ENCODE results near the gene RAC2. TPM values are rescaled to one million over a fixed set of nuclear protein-coding genes. Genes with fewer than 3 reads are reported as not detected.

Gene RAC2
- total RNA-seq, 1 donor from 2014 or later, result 11.2 TPM

DNA sequence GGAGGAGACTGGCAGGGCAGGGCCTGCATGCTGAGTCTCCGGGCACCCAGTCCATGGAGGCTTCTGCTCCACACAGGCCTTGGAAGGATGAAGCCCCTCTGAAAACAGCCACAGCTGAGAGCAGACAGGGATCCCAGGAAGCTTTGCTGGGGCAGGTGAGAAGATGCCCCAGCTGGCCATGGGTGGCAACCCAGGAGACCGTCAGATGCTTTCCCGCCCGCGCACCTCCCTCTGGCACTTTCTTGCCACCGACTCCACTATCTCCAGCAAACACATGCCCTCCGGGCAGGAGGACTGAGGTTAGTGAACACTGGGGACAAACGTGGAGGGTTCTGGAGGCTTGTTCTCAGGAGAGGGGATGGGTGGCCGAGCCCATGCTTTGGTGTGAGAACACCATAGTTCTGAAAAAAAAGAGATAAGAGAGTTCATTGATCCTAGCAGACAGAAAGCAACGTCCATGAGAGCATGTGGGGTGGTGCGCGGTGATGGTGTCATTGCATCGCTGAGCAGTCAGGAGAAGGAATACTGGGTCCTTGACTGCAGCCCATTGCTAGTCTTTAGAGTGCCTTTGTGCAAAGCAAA is 58.3 kb downstream of the RAC2 start:
- DNase-seq, result no peak

DNA sequence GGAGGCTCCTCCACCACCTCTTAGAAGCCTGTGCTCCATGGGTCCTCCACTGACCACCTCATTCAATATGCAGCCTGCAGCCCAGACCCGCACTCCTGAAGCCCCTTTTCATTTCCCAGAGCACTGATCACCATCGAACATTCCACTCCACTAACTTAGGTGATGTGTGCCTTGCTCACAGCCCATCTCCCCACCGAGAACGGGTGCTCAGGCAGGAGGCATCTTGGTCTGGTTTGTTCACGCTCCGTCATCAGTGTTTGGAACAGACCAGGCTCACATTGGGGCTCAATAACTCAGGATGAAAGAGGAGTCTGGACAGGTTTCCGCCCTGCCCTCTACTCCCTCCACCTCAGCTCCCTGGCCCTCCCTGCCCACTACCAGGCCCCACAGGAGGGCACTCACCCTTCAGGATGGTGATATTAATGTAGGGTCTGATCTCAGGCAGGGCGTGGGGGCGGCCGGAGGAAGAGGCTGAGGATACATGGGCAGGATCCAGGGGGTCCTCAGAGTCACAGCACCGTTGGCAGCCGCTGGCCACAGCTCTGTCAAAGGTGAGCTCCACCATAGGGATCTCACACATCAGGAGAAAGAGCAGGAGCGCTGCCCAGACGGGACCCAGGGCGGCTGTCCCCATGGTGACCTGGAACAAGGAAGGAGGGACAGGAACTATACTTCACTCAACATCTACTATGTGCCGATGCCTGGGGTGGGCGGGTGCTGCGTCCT is 59.1 kb downstream of the RAC2 start:
- DNase-seq, result no peak

DNA sequence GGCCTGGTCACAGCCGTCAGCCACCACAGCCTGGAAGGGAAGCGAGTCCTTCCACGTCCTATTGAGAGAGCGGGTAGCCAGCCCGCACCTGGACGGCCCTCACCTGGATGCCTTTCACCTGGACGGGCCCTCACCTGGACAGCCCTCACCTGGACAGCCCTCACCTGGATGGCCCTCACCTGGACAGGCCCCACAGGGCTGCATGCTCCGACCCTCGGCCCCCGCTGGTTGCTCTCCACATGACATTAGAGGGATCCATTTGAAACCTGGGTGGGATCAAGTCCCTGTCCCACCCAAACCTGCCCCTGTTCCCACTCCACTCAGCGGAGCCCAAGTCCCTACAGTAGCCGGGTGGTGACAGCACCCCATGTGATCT is 59.7 kb downstream of the RAC2 start:
- no peak for DNase-seq

DNA sequence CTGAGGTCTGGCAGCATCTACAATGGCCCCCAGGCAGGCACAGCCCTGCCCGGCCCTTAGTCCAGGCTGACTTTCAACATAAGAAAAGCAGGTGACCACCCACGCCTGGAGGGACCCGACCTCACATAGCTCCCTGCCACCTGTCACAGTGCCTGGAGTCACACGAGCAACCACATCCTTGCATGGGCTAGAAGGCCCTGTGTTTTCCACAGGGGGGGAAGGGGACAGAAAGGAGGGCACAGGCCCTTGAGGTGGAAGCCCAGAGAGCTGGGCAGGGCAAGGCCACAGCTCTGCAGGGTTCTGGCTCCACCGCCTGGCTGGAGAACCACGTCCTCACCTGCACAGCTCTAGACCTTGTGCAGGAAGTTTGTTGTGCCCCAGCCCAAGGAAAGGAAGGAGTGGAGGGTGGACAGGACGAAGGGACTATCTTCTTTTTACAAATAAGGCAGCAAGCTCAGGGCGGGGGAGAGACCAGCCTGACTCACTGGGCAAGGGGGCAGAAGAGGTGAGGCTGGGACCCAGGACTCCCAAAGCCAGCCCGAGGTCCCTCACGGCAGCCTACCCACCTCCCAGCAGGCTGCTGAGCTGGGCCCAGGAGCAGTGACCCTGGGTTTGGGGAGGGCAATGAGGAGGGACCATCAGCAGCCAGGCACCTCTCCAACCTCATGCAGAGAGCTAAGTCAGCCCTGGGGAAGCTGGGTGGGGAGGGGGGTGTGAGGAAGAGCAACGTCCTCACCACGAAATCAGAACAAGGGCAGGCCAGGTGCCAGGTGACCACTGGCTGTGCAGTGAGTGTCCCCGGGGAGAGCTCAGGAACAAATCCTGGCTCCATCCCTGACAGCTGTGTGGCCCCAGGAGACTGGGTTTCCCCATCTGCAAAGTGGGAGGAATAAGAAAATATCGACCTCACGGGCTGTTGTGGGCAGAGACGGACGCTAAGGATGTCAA is 60.4 kb downstream of the RAC2 start:
- no peak for DNase-seq

DNA sequence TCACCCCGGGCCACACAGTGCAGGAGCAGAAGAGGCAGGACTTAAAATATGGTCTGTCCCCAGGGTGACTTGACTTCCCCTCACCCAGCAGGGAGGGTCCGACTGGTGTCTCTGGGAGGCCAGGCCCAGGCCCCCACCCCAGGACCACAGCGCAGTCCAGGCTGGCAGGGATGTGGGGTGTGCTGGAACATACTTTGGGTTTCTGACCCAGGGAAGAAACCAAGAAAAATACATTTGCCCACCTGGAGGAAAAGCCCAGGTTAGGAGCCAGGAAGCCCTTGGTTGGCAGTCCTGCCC is 61.2 kb downstream of the RAC2 start:
- no peak for DNase-seq

DNA sequence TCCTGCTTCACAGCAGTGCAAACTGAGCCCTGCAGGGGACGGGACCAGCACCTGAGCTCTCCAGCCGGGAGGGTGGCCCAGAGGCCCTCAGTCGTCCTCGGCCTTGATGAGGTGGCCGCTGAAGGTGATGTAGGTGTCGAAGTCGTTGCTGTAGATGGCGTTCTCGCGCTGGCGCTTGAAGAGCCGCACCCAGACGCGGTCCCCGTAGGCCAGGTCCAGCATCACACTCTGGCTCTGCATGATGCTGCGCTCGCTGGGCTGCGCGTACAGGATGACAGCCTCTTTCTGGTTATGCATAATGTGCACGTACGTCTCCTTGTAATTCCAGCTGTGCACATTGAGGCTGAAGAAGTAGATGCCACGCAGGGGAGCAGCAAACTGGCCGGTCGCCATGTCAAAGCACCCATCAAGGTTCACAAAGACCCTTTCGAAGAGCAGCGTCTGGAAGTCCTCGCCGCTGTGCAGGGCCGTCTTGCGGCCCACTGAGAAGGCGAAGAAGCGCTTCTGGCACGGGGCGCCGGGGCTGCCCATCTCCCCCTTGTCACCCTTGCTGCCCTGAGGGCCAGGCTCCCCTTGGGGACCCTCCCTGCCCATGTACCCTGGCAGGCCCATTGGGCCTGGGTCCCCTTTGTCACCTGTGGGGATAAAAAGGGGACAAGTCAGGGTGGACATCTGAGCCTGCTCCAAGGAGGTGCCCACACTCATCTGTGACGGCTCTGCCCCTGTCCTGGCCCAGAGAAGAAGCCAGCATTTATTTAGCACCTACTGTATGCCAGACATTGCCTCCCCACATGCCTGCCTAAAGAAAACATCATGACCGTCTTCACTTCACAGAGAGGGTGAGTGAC is 61.7 kb downstream of the RAC2 start:
- DNase-seq, result no peak

DNA sequence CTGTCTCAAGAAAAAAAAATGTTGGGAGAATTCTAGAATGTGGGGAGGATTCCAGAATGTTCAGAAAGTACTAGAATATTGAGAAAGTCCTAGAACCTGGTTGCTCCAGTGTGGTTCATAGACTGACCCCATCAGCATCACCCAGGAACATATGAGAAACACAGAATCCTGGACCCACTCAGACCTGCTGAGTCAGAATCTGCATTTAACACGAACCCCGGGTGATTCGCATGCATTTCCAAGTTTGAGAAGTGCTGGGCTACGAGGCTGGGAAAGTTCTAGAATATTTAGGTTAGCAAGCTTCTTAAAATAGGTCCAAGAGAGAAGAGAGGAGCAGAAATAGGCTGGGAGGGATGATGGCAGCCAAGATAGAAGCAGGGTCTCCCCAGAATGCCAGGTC is 62.4 kb downstream of the RAC2 start:
- DNase-seq, result no peak

DNA sequence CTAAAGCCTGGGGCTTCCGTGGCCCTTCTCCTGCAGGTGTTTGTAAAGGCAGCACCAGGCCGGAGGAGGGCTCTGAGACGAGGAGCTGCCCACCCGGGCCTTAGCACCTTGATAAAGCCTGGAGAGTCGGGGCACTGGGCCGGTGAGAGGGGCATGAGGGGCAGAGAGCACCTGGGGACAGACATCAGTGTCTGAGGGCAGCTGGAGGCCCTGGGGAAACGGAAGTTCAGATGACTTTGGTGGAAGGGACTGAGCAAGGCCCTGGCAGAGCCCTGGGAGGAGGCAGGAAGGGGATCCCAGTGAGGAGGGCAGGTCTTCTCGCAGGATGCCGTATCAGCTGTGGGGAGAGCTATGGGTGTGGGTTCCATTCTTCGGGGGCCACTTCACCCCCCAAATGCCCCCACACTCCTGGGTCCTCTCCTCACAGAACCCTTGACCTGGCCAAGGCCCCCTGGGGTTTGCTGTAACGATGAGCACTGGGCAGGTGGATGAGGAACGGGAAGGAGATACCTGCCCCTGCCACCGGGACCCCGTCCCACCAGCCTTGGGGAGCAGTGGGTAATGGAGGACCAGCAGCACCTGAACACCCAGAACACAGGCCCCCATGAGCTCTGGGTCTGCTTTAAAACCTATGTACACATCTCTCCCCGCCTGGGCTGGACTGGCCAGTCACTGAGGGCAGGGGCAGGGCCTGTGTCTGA is 63.4 kb downstream of the RAC2 start:
- DNase-seq, result no peak

DNA sequence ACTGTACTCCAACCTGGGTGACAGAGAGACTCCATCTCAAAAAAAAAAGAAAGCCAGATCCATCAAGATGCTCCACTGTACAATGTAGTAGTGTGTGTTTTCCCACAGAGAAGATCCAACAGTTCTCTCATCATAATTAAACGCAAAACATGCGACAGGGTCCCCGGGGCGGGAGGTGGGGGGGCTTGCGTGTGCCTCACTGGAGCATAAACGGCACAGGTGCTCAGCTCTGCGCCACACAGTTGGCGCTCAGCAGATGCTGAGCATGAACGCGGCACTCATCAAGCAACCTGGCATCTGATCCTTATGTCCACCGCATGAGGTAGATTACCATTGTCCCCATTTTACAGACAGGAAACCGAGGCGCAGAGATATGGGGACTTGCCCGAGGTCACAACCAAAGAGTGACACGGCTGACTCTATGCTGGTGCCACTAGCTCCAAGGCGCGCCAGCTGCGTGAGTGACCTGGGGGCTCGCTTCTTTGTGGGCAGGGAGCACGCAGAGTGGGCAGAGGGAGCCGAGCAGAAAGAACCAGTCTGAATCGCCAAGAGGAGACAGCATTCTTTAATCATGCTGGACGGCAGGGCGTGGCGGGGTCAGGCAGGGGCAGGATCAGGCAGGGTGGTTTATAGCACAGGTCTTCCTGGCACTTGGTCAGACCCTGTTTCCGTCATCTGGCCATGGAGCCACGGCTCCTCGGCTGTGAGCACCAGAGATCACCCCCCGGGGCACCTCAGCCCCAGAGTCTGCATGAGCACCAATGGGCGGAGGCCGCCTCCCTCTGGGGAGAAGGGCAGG is 64.2 kb downstream of the RAC2 start:
- no peak for DNase-seq

DNA sequence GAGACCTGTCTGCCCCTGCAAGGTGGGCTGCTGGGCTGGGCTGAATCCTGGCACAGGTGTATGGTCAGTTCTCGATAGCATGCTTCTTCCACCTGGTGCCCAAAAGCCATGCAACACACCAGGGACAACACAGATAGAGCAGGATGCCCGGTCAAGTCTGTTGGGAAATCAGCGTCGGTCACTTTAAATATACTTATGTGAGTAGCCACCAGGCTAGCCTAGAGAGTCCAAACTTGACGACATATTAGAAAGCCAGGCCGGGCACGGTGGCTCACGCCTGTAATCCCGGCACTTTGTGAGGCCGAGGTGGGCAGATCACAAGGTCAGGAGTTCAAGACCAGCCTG is 65.0 kb downstream of the RAC2 start:
- no peak for DNase-seq

DNA sequence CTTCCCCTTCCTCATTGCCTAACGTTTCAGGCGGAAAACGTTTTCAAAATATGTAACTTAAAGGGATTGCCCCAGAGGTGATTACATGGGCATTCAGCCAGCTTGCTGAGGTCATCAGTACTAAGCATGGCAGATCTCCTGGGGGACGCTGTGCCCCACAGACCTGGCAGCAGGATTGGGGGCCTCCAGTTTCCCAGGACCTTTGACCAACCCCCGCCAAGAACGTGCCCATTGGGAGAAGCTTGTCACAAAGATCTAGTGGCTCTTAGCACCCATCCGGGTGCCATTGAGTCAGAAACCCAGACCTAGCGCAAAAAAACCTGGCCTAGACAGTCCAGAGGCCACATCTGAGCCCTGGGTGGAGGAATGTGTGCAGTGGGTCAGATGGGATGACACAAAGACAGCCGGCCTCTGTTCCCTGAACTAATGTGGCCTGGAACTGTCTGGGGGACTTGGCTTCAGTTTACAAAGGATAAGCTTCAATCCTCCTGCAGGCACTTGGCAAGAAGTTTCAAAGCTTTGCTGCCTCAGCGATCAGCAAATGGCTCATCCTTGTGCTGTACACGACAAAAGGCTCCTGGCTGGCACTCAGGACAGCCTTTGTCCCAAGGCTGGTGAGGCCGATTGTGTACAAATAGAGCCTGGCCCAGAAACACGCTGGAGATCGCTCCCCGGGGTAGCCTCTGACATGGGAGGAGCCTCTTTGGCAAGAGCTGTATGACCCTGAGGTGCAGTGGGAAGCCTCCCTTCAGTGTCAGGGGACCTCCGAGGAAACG is 65.5 kb downstream of the RAC2 start:
- peak; percentile 68 for DNase-seq

DNA sequence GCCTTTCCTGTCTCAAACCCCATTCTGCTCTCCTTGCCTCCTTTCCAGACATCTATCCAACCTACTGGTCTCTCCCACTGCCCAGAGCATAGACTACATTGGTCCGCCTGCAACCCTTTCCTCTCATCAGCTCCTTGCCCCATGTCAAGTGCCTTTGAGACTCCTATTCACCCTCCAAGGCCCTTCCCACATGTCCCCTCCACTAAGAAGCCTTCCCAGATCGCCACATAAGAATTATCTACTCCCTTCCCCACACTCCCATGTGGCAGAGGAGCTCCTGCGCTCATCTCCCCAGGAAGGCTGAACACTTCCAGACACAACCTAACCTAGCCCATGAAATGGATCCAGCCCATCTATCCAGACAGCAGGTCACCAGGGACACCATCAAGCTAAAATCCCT is 66.3 kb downstream of the RAC2 start:
- no peak for DNase-seq

DNA sequence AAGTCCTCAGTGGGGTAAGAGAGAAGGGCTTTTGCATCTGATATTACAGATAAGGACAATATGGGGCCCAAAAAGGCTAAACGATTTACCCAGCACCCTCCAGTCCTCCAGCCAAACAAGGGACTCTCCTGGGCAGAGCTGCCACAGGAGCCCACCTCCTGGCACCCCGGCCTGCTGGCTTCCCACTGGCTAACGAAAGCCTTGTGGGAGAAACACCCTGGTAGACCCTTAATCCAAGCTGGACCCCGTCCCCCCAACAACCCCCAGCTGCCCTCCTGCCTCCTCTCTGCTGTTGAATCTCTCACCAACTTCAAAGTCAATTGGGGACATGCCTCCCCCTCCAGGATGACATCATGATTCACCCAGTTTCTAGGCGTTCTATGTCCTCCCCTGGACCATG is 66.8 kb downstream of the RAC2 start:
- no peak for DNase-seq

DNA sequence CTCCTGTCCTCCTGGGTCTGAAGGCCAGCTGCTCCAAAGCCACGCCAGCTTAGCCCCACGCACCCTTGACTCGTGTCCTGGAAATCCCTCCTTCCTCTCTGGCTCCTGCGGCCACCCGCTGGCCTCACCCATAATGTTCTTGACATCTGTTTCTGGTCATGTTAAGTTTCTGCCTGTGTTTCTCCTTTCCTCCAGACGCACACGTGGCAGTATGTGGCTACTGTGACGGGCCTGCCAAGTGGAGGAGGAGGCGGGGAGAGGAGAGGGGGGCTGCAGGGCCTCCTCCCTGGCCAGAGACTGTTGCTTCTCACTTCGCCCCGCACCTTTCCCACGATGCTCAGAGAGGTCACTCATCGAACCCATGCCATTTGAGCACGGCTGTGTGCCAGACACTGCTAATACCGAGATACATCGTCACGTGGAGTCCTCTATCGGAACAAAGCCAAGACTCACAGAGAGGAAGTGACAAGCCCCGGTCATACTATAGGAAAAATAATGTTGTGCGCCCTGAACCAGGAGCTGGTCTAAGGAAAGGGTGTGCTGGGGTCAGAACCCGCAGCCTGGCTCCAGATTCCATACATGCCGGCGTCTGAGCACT is 67.5 kb downstream of the RAC2 start:
- DNase-seq, result peak; percentile 94

DNA sequence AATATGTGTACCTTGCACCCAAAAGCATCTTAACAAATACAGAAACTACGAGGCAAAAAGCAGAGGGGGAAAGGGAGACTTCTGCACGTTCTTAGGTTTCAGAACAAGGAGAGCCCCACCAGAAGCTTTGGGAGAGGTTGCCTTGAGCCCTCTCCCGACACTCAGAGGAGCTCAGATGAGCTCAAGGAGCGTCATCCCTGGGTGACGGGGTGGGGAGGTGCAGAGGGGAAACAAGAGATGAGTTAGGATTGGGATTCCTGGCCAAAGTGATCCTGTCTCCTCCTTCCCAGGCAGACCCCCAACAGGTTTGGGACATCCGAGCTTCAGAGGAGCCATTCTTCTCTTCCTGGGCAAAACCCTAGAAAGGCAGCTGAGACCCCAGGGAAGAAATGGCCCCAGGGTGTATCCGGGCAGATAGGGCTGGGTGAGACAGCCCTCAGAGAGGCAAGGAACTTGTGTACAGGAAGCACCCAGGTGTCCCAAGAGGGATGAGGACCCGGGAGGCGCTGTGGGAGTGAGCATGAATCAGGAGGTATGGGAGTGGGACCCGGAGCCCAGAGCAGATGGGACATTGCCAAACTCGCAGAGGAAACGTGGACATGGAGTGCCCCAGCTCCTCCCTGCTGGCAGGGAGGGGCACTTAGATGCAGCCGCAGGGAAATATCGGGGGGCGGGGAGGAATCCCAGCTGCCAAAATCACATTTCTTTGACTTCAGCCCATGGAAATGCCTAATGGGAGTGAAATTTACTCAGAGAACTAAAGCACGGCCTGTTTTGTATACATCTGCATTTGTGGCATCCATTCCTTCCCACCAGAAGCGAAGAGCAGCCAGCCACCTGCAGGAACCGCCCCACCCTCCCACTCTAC is 68.4 kb downstream of the RAC2 start:
- no peak for DNase-seq
